HG02973 (cell line): Measurements from ENCODE around the gene ACO2.
"Not testable (repeated sequence)": the region's sequence is repeated elsewhere in the genome, so short reads cannot be mapped to it uniquely, and the experiment has no call there.

ENCODE experiments used
- ATAC-seq: cut with Tn5 transposase; IDR thresholded peaks from one replicate; pipeline ENCODE4 v1.9.1; 2021; ENCODE audit warnings: moderate library complexity; ENCODE audit not compliant: unreplicated experiment

Gene ACO2

DNA sequence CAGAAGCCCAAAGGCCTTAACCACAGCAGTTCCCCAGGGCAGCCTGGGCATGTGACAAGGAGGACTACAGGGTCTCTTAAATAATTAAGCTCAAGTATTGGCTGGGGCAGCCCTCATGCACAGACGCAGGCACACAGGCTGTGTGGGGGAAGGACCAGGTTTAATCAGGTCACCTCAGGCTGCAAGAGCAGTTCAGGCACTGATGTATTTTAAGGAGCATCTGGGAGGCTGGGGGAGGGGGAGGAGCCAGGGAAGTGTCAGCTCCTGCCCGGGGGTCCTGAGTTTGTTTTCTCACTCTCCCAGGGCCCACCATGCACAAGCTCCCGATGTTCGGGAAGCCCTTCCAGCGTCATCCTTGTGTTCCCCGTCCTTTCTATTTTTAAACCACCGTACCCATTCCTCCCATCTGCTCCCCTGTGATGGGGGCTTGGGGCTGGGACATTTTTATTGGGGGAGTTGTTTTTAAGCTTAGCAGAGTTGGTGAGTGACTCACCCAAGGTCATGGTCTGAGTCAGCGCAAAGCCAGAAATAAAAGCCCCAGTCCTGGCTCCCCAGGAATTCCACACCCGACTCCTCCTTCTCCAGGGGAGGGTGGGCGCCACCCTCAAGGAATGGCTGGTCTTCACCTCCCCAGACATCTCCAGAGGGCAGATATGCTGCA lies 94.3 kb downstream of the ACO2 start:
- ATAC-seq: no peak

DNA sequence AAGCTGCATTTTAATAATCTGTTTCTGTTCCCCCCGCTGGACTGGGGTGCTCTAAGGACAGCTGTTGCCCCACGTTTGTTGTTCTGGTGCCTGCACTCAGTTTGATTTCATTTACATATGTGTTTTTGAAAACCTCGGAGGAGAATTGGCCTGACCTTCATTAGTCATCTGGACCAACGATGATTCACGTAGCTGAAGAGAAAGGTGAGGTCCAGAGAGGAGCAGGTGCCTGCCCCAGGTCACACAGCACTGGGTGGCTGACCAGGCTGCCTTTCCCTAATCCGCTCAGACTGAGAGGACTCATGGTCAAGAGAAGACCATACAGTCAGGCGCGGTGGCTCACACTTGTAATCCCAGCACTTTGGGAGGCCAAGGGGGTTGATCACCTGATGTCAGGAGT lies 95.6 kb downstream of the ACO2 start:
- no peak for ATAC-seq

DNA sequence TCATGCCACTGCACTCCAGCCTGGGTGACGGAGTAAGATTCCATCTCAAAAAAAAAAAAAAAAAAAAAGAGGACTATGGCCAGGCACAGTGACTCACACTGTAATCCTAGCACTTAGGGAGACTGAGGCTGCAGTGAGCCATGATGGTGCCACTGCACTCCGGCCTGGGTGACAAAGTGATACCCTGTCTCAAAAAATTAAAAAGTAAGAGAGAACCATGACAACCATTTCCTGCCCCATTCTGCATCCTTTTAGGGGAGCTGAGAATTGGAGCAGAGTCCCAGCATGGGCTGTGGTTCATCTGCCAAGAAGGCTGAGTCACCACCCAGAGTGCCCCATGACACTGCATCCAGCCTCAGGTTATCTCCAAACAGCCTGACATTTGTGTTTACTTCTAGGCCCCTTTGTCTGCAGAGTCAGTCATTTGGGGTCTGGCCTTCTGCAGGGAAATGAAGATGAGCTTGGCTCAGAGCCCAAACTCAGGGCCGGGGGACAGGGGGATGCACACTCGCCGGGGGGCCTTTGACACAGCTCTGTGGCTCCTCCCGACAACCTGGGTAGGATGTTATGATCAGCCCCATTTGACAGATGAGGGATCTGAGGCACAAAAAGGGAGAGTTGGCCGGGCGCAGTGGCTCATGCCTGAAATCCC lies 96.6 kb downstream of the ACO2 start:
- ATAC-seq: no peak

DNA sequence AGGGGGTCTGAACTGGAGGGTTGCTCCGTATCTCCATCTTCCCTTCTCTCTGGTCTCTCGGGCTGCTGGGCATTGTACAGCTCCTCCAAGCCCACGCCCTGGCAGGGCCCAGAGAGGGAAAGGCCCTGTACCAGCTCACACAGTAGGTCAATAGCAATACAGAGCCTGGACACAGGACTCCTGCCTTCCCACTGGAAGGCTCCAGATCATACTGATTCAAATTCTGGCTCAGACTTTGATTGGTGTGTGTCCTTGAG lies 98.5 kb downstream of the ACO2 start:
- no peak for ATAC-seq

DNA sequence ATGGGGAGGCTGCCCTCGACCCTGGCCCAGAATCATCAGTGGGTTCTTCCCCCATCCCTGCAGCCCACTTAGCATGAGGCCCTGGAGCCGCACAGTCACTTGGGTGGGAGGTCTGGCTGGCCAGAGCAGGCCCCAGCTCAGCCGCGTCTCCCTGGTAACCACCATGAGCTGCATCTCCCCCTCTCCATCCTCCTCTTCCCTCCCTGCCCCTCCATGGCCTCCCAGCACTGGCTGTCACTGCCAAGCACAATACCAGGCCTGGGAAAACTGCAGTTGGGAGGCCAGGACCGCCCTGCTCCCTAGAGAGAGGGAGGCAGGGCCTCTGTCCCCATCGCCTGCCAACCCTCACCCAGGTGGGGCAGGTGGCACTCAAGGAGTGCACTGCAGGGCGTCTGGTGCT lies 99.9 kb downstream of the ACO2 start:
- ATAC-seq: no peak

DNA sequence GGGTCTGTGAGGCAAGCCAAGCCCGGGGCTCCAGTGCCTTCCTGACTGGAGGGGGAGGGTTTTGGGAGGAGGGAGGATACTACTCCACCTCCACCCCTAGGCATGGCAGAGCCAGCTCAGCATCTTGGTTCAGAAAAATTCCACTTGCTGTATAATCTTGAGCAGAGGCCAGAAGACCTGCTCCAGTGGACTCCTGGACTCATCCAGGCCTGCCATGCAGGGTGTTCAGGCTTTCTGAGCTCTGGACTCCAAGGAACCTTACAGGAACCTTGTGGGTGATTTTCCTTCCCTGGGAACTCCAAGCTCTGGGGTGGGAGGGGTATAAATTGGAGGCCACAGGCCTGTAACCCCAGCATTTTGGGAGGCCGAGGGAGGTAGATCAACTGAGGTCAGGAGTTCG lies 101.3 kb downstream of the ACO2 start:
- no peak for ATAC-seq

DNA sequence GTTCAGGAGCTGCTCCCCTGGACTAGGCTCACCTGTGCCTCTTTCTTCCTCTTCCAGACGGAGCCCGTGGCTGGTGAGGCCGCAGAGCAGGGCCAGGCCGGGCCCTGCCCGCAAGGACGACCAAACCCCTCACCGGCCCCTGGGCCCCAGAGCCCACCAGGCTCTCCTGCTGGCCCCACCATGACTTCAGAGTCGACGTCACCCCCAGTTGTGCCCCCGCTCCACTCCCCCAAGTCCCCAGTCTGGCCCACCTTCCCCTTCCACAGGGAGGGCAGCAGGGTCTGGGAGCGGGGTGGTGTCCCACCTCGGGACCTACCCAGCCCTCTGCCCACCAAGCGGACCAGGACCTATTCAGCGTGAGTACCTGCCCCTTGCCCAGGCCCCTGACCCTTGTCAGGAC lies 102.9 kb downstream of the ACO2 start:
- no peak for ATAC-seq

DNA sequence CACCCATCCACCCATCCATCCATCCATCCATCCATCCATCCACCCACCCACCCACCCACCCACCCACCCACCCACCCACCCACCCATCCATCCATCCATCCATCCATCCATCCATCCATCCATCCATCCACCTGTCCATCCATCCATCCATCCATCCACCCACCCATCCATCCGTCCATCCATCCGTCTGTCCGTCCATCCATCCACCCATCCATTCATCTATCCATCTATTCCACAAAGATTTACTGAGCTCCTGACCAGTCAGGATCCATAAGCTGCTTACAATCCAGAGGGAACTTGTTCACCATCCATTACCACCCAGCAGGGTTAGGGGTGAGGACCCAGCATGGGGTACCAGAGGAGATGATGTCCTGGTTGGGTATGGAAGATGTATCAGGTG lies 103.4 kb downstream of the ACO2 start:
- ATAC-seq: not testable (repeated sequence)

DNA sequence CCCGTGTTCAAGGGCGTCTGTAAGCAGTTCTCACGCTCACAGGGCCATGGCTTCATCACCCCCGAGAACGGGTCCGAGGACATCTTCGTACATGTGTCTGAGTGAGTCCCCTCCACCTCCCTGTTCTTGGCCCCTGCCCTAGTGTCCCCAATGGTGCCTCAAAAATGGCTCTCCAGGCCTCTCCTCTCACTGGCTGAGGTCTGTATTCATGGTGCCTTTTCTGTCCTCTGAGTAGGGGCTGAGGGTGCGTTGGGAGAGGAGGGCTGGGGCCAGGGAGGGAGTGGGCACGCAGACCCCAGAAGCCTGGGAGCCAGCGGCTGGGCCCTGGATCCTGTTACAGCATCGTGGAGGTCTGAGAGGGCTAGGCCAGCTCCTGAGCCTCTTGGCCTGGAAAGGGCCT lies 104.8 kb downstream of the ACO2 start:
- no peak for ATAC-seq

DNA sequence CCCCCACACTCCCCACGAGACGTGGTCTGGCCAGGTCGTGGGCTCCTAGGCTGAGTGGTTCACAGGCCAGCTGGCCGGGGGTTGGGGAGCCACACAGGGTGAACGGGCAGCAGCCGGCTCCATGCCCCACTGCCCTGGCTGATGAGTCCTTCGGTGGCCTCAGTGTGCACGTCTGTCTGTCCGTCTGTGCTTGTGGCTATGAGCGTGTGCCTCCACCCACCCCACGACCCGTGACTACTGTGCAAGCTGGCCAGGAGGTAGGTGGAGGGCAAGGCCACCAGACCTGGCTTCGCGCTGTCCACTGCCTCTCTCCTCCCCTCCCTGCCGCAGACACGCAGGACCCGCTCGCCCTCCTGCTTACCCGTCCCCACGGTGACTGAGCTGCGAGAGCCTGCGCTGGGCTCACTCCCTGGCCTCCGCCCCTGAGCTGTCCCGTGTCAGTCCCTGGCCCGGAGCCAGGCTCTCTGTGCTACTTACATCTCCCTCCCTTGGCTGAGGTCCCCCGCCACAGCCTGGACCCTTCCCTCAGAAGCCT lies 106.0 kb downstream of the ACO2 start:
- ATAC-seq: no peak

DNA sequence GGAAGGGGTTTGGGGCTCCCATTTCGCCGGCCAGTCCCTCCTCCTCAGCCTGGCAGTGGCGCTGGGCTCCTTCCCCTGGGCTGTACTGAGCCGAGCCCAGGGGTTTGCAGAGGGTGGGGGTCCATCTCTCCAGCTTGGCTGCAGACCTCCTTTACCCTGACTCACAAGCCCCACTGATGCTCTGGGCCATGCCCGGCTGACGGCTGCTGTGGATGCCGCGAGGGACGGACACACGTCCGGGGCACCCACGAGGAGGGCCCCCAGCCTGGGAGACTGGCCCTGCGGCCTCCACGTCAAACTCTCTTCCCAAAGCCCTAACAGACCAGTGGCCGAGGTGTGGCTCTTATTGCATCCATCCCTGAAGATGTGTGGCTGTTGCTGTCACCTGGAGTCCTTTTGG lies 106.6 kb downstream of the ACO2 start:
- no peak for ATAC-seq

DNA sequence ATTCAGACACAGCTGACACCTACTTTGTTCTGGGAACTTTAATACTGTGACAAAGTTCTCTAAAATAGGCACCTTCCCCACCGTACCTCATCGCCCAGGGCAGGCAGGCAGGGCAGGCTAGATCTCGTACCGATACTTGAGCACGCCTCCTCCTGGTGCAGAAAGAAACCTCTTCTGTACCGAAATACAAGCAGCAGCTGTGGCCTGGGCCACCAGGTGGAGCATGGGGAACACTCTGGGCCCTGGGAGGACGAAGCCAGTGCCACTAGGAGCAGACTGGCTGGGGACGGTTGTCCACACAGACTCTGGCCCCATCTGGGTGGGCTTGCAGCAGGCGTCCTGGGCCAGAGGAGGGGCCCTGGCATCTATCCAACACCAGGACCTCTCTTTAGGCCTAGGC lies 108.0 kb downstream of the ACO2 start:
- no peak for ATAC-seq

DNA sequence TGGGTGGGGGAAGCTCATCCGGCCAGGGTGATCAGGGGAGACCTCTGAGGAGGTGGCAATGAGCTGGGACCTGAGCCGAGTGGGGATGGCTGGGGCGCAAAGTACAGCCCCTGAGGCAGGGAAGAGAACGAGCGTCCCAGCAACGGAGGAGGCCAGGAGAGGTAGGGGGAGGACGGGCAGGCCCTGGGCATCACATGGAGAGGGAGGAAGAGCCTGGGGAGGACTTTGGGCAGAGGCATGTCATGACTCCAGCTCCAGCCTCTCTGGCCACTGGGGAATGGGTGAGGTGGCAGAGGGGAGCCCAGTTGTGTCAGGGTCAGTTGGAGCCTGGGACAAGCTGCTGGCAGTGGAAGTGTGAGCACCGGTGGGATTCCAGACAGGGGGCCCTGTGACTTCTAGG lies 109.2 kb downstream of the ACO2 start:
- no peak for ATAC-seq
